ENCODE measurements around the gene ATP5PB.

The ATP5PB gene

GRCh38 chr1:111475701-111476100 lies 26.4 kb downstream of the ATP5PB start:
- peak in 1 of 3 experiments; percentile 35 for DNase-seq (ENCODE audit: low read depth in 3 of 3)

DNA sequence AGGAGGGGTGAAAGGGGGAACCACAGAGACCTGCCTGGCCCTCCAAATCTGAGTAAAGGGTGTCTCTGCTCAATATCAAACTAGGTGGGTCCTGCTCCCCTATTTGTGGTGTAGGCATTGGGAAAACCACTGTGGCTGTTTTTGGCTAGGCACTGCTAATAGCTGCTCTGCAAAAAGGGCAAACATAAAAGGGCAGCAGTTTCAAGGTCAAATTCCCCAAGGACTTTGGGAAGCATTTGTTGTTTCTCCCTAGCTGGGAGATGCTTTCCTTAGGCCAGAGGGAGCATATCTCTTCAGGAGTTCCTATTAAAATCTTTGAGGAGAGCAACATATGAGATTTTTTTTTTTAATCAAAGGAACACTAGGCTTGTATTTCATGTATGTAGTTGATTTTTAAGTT lies 26.9 kb downstream of the ATP5PB start:
- no peak for DNase-seq (ENCODE audit: low read depth in 3 of 3)

GRCh38 chr1:111476761-111477309 lies 27.6 kb downstream of the ATP5PB start:
- peak in 1 of 3 experiments; percentile 18 for DNase-seq (ENCODE audit: low read depth in 3 of 3)

- no peak for DNase-seq (ENCODE audit: low read depth in 3 of 3)
These were observed 31.4 kb downstream of the ATP5PB start for GRCh38 chr1:111480674-111481073.

- DNase-seq (ENCODE audit: low read depth in 3 of 3), result peak; percentile 22 to 63 (median 39)
These were observed 32.3 kb downstream of the ATP5PB start for GRCh38 chr1:111481387-111482221.

- no peak for DNase-seq (ENCODE audit: low read depth in 3 of 3)
These were observed 33.9 kb downstream of the ATP5PB start for GRCh38 chr1:111483166-111483565.

DNA sequence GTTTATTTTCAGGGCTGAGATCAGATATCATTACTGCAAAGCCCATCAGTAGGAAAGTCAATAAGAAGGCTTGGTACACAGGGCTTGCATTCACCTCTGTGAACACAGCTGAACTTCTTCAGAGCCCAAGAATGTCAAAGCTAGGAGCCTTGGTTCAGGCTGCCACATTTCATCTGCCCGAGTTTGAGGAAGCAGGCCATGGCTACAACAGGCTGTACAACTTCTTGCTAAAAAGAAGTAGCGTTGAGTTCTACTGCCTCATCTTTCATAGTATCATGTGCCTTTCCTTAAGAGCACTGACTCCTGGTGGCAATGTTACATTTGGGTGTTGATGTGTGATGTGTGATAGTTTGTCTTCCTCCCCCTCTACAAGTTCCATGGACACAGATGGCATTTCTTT lies 34.6 kb downstream of the ATP5PB start:
- DNase-seq (ENCODE audit: low read depth in 3 of 3), result no peak

GRCh38 chr1:111484391-111485026 lies 35.2 kb downstream of the ATP5PB start:
- DNase-seq (ENCODE audit: low read depth in 3 of 3), result no peak

DNA sequence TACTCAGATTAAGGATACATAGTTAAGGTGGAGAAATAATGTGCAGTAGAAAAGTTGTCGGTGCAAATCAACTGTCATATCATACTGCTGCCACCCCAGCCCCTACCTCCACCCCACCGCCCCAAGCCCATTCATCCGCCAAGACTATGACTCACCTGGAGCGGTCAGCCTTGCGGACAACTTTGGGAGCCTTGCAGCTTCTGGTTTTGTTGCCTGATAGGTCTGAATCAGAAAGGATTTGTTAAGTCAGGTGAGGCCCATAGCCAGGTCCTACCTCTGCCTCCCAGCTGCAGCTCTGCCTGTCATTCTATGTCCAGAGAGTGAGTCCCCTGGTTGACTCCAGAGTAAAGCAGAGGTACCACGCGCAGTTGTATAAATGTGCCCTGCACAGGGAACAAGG lies 37.2 kb downstream of the ATP5PB start:
- DNase-seq (ENCODE audit: low read depth in 3 of 3), result no peak

DNA sequence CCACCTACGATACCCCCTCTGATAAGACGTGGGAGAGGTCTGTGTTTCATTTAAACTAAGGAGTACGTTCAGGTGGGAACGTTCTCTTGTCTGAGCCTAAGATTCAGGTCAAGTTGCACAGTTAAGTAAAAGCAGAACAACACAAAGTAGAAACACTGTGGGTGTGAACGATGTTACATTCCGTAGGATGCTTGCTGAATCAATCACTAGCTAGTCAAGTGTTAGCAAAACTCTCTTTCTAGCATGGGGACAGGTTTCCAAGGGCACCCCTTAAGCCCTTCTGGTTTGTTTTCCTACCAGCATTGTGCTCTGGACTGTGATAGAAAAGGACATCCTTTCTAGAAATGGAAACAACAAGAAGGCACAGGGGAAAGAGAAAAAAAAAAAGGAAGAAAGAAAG lies 37.9 kb downstream of the ATP5PB start:
- no peak for DNase-seq (ENCODE audit: low read depth in 3 of 3)

DNA sequence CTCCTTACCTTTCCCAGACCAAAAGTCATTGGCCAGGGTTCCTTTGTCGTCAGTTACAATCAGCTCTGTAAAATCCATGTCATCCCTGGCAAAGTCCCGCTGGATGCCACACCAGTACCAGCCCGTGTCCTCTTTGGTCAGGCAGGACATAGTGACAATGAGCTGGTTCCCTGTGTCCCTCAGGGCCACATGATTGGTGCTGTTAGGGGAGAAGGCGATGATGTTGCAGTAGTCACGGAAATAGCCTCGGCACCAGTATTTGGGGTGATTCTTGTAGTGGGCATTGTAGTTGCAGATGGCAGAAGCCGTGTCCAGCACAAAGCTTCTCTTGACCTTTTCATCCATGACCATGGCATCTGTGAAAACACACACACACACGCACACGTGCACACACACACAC lies 39.4 kb downstream of the ATP5PB start:
- no peak for DNase-seq (ENCODE audit: low read depth in 3 of 3)

- DNase-seq (ENCODE audit: low read depth in 3 of 3), result no peak
These were observed 40.3 kb downstream of the ATP5PB start for GRCh38 chr1:111489604-111490003.

DNA sequence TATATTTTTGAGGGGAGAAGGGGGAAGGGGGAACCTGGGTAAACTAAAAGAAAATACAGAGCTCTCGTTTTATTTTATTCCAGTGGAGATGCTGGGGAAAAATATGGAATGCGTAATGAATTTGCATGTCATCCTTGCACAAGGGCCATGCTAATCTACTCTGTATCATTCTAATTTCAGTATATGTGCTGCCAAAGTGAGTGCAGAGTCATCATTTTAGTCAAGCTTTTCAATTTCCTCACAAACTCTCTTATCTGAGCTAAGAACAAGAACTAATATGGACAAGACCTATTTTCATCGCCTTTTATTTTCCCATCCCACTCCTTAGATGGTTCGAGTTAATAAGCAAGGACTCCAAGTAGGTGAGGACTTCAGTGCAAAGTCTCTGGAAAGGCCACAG lies 41.0 kb downstream of the ATP5PB start:
- DNase-seq (ENCODE audit: low read depth in 3 of 3), result no peak

DNA sequence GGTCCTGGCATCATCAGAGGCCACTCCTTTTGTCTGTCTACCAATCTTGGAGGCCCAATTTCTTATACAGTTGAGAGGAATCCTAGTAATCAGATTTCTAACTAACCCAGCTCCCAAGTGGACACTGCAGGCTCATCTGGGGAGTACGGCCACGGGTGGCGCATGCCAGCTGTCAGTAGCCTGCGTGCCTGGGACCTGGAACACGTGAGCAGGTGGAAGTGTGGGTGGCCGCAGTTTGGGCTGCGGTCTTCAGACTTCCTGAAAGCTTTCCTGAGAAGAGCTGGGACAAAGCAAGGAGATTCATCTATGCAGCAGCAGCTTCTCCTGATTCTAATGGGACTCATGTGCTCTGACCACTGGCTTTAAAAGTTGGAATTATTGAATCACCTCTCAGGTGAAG lies 41.8 kb downstream of the ATP5PB start:
- no peak for DNase-seq (ENCODE audit: low read depth in 3 of 3)

GRCh38 chr1:111496398-111496797 lies 47.1 kb downstream of the ATP5PB start:
- no peak for DNase-seq (ENCODE audit: low read depth in 3 of 3)

- no peak for DNase-seq (ENCODE audit: low read depth in 3 of 3)
These were observed 48.3 kb downstream of the ATP5PB start for GRCh38 chr1:111497592-111497991.

GRCh38 chr1:111499026-111499785 lies 49.9 kb downstream of the ATP5PB start:
- no peak for DNase-seq (ENCODE audit: low read depth in 3 of 3)

DNA sequence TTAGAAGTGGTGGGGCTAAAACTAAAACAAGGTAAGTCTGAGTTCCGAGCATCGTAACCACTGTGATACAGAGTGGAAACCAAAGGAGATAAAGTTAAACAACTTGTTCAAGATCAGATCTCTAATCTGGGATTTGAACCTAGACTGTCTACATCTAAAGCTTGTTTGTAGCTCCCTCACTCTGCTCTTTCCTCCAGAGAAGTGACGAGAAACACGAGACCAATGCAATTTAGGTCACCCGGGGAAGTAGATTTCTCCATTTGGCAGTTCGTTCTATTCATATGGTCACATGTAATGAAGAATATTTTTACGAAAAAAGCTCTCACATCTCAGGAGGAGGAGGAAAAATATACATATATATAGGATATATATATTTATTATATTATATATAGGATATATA lies 52.4 kb downstream of the ATP5PB start:
- DNase-seq (ENCODE audit: low read depth in 3 of 3), result no peak

GRCh38 chr1:111503585-111504060 lies 54.4 kb downstream of the ATP5PB start, which contains the start of the genes ADORA3 and TMIGD3:
Gene ADORA3, minus strand, starts transcription at chr1:111503633. Its CDS starts 279 bp downstream, at chr1:111503354.
Gene TMIGD3, minus strand, starts transcription at chr1:111503633. Its CDS starts 279 bp downstream, at chr1:111503354.
- no peak for DNase-seq (ENCODE audit: low read depth in 3 of 3)

DNA sequence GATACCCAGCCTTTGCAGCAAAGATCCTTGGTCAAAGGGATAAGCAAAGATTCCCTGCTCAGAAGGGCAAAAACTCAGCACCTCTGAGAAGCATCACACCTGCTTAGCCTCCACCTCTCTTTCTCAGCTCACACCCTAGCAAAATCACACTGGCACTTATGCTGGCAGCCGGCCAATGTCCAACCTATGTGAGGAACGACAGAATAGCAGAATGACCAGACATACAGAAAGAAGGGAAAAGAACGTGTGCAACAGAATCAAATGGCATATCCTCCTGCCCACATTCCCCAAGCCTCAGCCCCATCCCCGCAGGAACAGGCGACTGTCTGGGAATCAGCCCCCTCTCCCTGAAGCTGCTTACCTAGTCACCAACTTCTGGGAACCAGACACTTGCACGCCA lies 54.8 kb downstream of the ATP5PB start:
- no peak for DNase-seq (ENCODE audit: low read depth in 3 of 3)

DNA sequence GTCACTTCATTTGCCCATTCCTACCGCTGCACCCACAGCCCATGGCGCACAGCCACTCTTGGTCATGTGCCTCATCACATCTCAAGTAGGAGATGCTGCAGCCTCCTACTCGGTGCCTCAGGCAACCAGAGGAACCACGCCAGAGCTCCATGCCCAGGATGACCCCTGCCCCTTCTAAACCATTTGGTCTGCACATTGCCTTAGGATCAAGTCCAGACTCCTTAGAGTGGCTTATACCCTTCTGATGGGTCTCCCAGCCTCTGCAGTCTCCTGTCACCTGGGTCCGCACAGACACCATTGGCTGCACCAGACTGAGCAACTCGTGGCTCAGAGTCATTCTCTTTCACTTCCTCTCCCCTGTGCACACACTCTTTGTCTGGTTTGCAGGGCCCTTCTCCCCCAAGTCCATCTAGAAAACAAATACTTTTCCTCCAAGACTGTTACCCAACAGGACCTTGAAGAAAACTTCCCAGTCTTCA lies 56.4 kb downstream of the ATP5PB start:
- no peak for DNase-seq (ENCODE audit: low read depth in 3 of 3)

GRCh38 chr1:111506561-111506960 lies 57.3 kb downstream of the ATP5PB start:
- DNase-seq (ENCODE audit: low read depth in 3 of 3), result no peak
